SK-N-SH treated with all-trans-retinoic acid at 6 μM for 48 hours (cell line): ENCODE measurements around the gene ATMIN.

Experiments
- ATAC-seq: fragments of 200-7000 bp; cut with Tn5 transposase; 3 replicates; pipeline ENCODE4 v1.9.1; 2020; ENCODE audit warnings: mild to moderate bottlenecking, moderate library complexity
- BACH2 ChIP-seq: fragments of 250-450 bp; sonication (Bioruptor Pico); IDR thresholded peaks from 2 replicates; pipeline ENCODE4 v1.9.0; 2021; ENCODE audit warnings: mild to moderate bottlenecking, borderline replicate concordance
- CREB5 ChIP-seq: fragments of 250-450 bp; sonication (Bioruptor Pico); IDR thresholded peaks from 2 replicates; pipeline ENCODE4 v1.5.1; 2020; ENCODE audit warnings: low read depth, mild to moderate bottlenecking, moderate library complexity
- CSDC2 ChIP-seq: fragments of 250-450 bp; sonication (Bioruptor Pico); IDR thresholded peaks from 2 replicates; pipeline ENCODE4 v1.5.0; 2020; ENCODE audit warnings: mild to moderate bottlenecking, moderate library complexity
- CSRNP3 ChIP-seq: fragments of 250-450 bp; sonication (Bioruptor Pico); IDR thresholded peaks from 2 replicates; pipeline ENCODE4 v1.5.1; 2021; ENCODE audit warnings: mild to moderate bottlenecking, moderate library complexity
- GLIS3 ChIP-seq: fragments of 250-450 bp; sonication (Bioruptor Pico); IDR thresholded peaks from 2 replicates; pipeline ENCODE4 v1.5.0; 2020; ENCODE audit warnings: mild to moderate bottlenecking, moderate library complexity
- ISL1 ChIP-seq: fragments of 250-450 bp; sonication (Bioruptor Pico); IDR thresholded peaks from 2 replicates; pipeline ENCODE4 v2.1.2; 2022; ENCODE audit warnings: mild to moderate bottlenecking, moderate library complexity
- OSR1 ChIP-seq: fragments of 250-450 bp; sonication (Bioruptor Pico); IDR thresholded peaks from 2 replicates; pipeline ENCODE4 v1.8.0; 2022; ENCODE audit warnings: moderate library complexity, mild to moderate bottlenecking, inconsistent platforms
- POU6F1 ChIP-seq: fragments of 250-450 bp; sonication (Bioruptor Pico); IDR thresholded peaks from 2 replicates; pipeline ENCODE4 v1.8.0; 2021; ENCODE audit warnings: low read depth, mild to moderate bottlenecking, moderate library complexity, borderline replicate concordance
- PPARA ChIP-seq: fragments of 250-450 bp; sonication (Bioruptor Pico); IDR thresholded peaks from 2 replicates; pipeline ENCODE4 v1.5.0; 2020; ENCODE audit warnings: mild to moderate bottlenecking, borderline replicate concordance
- RARB ChIP-seq: fragments of 250-450 bp; sonication (Bioruptor Pico); IDR thresholded peaks from 2 replicates; pipeline ENCODE4 v1.8.0; 2021; ENCODE audit warnings: mild to moderate bottlenecking, moderate library complexity
- TCF4 ChIP-seq: fragments of 250-450 bp; sonication (Bioruptor Pico); IDR thresholded peaks from 2 replicates; pipeline ENCODE4 v1.8.0; 2021; ENCODE audit warnings: mild to moderate bottlenecking, moderate library complexity, borderline replicate concordance
- ZC3H10 ChIP-seq: fragments of 250-450 bp; sonication (Bioruptor Pico); IDR thresholded peaks from 2 replicates; pipeline ENCODE4 v1.5.1; 2021; ENCODE audit warnings: mild to moderate bottlenecking, moderate library complexity
- ZFP3 ChIP-seq: fragments of 250-450 bp; sonication (Bioruptor Pico); IDR thresholded peaks from 2 replicates; pipeline ENCODE4 v1.5.0; 2020; ENCODE audit warnings: mild to moderate bottlenecking, moderate library complexity
- ZFP30 ChIP-seq: fragments of 450-650 bp; formaldehyde crosslinking; IDR thresholded peaks from 2 replicates; pipeline ENCODE4 v1.5.0; 2022; ENCODE audit warnings: mild to moderate bottlenecking, moderate library complexity
- ZNF565 ChIP-seq: fragments of 450-650 bp; formaldehyde crosslinking; conservative IDR thresholded peaks from 2 replicates; pipeline ENCODE4 v1.5.0; 2020; ENCODE audit warnings: low read depth, mild to moderate bottlenecking, moderate library complexity
- ZNF70 ChIP-seq: fragments of 450-650 bp; formaldehyde crosslinking; IDR thresholded peaks from 2 replicates; pipeline ENCODE4 v1.5.0; 2020; ENCODE audit warnings: mild to moderate bottlenecking, moderate library complexity
- TF ChIP-seq, protein P1 (sequence below): fragments of 250-450 bp; sonication (Bioruptor Pico); IDR thresholded peaks from 2 replicates; pipeline ENCODE4 v1.8.0; 2020; ENCODE audit warnings: mild to moderate bottlenecking, moderate library complexity, borderline replicate concordance

The ATMIN gene

DNA sequence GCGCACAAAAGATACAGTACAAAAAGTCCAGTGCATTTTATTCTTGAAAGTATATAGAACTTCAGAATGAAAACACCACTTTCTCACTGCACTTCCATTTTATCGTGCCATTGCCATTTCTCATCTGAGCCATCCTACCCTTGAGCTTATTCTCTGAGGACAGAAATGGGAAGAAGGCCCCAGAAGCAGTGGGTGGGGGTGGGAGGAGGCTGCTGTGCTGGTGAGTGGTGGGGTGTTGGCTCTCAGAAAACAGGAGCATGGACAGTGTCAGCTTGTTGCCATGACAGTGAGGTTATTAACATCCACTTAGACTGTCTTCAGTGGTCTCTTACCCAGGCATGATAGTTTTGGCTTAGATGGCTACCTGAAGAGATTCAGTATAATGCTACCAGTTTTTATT is 4.5 kb downstream of the ATMIN start (continued):
- TF ChIP-seq CSDC2 (CRISPR knock-in tag) (no peak), ZFP3 (CRISPR knock-in tag) (no peak), PPARA (CRISPR knock-in tag) (no peak)

DNA sequence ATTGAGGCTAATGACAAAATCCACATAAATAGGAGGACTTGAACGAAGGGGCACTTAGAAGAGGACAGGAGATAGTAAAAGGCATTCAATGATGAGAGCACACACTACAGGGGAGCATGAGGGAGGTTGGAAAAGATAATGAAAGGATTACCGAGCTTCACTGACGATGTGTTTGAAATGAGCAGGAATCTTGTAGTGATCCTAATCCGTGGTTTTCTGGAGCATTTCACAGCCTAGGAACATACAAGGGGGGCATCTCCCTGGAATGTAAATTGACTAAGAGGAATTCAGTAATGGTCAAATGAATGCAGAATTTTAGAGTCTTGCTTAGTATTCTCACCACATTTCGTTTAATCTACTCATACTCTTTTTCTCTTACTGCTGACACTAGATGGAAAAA is 5.2 kb downstream of the ATMIN start:
- ATAC-seq: no peak
- TF ChIP-seq TCF4 (CRISPR knock-in tag) (no peak), PPARA (CRISPR knock-in tag) (no peak)
- TF ChIP-seq, all 23 proteins: peak for 0

DNA sequence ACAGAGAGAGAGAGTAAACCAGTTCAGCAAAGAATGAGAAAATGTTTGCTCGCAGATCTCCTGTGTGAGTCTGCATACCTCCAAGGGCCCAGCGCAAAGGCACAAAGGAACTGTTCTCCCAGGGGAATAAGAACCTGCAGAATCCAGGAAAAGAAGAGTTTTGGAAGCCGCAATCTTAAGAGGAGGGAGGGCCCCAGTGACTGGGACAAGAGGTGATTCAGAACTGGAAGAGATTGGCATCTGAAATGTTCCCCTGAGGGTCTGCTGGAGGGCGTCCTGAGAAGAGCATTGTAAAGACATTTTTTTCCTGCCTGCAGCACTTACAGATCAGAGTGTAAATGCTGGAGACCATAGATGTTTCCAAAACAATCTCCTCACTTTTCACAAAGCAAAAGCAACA is 6.1 kb downstream of the ATMIN start:
- no peak for ATAC-seq
- TF ChIP-seq GLIS3: no peak
- TF ChIP-seq CSRNP3: no peak
- TF ChIP-seq ZC3H10: no peak
- no peak for TF ChIP-seq POU6F1 (CRISPR knock-in tag)
- TF ChIP-seq CREB5 (CRISPR knock-in tag): no peak
- TF ChIP-seq OSR1 (CRISPR knock-in tag): no peak
- no peak for TF ChIP-seq PPARA (CRISPR knock-in tag)

DNA sequence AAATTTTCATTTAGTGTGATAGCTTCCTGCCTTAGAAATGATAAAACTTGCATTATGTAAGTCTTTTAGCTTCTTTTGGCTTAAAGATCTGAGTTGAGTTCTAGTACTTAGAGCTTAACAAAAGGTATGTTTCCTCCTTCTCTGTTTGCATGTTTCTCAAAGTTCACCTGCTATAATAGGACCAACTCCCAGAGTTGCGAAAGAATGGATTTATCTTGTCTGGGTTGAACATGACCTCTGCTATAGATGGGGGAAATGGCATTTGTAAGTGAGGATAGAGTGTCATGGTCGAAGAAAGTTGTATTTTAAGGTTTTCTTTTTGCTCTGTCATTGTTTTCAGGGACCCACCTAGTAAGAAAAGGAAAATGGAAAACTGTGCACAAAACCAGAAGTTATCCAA is 7.2 kb downstream of the ATMIN start:
- TF ChIP-seq GLIS3 (no peak), ZFP30 (no peak), BACH2 (CRISPR knock-in tag) (no peak), ZNF565 (CRISPR knock-in tag) (no peak), TCF4 (CRISPR knock-in tag) (no peak), RARB (CRISPR knock-in tag) (no peak), CREB5 (CRISPR knock-in tag) (no peak), ZFP3 (CRISPR knock-in tag) (no peak), POU6F1 (CRISPR knock-in tag) (no peak), ZNF70 (no peak), PPARA (CRISPR knock-in tag) (no peak), CSRNP3 (no peak), ISL1 (CRISPR knock-in tag) (no peak)
- TF ChIP-seq, protein P1, sequence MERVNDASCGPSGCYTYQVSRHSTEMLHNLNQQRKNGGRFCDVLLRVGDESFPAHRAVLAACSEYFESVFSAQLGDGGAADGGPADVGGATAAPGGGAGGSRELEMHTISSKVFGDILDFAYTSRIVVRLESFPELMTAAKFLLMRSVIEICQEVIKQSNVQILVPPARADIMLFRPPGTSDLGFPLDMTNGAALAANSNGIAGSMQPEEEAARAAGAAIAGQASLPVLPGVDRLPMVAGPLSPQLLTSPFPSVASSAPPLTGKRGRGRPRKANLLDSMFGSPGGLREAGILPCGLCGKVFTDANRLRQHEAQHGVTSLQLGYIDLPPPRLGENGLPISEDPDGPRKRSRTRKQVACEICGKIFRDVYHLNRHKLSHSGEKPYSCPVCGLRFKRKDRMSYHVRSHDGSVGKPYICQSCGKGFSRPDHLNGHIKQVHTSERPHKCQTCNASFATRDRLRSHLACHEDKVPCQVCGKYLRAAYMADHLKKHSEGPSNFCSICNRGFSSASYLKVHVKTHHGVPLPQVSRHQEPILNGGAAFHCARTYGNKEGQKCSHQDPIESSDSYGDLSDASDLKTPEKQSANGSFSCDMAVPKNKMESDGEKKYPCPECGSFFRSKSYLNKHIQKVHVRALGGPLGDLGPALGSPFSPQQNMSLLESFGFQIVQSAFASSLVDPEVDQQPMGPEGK (CRISPR knock-in tag): no peak
- TF ChIP-seq, all 23 proteins: peak for 0
- ATAC-seq: no peak
